ENCODE measurements around the gene OR4D2. TPM values are rescaled to one million over a fixed set of nuclear protein-coding genes. Genes with fewer than 3 reads are reported as not detected.

OR4D2 gene
- total RNA-seq, 1 experiment from 2014 or later: not detected

DNA sequence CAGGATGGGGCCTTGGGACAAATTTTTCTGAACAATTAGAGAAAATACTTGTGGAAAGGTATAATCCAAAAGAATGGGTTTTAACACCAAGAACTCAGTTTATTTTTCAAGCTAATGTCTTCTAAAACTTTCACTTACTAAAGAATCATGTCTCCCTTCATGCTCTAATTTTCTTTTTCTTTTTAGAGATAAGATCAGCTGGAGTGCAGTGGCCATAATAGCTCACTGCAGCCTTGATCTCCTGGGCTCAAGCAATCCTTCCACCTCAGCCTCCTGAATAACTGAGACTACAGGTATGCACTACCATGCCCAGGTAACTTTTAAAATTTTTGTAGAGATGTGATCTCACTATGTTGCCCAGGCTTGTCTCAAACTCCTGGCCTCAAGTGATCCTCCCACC is 13.1 kb upstream of the OR4D2 start:
- Histone ChIP-seq H3K27me3 (ENCODE audit: control insufficient read depth, insufficient read depth, low read length) (peaks cover 48% of the 10 kb centered on the region), H3K36me3 (replicated peaks; ENCODE audit: control insufficient read depth, insufficient read depth, low read length) (no peaks in the 10 kb centered on the region)

DNA sequence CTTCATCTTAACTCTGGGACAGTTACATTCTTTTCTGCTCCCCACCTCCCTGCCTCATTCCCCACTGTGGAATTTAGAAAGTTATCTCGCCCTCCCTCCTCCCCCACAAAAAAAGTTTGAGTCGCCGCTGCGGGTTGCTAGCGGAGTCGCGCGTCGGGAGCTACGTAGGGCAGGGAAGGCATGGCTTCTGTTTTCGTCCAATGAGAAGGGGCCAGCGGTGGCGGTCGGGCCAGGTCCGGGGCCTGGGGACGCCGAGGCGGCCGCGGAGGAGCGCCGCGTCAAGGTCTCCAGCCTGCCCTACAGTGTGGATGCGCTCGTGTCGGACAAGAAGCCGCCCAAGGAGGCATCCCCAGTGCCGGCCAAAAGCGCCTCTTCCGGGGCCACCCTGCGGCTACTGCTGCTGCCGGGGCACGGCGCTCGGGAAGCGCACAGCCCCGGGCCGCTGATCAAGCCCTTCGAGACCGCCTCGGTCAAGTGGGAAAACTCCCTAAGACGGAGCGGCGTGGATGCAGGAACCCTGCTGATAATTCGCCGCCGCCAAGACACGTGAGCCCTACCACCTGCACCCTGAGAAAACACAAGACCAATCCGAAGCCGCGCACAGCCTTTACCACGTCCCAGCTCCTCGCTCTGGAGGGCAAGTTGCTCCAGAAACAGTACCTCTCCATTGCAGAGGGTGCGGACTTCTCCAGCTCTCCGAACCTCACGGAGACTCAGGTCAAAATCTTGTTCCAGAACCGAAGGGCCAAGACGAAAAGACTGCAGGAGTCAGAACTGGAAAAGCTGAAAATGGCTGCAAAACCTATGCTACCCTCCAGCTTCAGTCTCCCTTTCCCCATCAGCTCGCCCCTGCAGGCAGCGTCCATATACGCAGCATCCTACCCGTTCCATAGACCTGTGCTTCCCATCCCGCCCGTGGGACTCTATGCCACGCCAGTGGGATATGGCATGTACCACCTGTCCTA is 9.7 kb upstream of the OR4D2 start:
- peak; percentile 85 for DNase-seq
- peak overlapping the region; percentile 64 for H3K4me3 ChIP-seq (ENCODE audit: insufficient read depth, low read depth, low read length)
- H3K36me3 ChIP-seq (replicated peaks; ENCODE audit: control insufficient read depth, insufficient read depth, low read length): no peaks in the 10 kb centered on the region
- H3K27me3 ChIP-seq (ENCODE audit: control insufficient read depth, insufficient read depth, low read length): peaks cover 47% of the 10 kb centered on the region

More for the DNA sequence above, 13.1 kb upstream of the OR4D2 start:
- H3K4me3 ChIP-seq (ENCODE audit: insufficient read depth, low read depth, low read length): no peak overlapping the region
- no peak for DNase-seq

GRCh38 chr17:58158181-58158580 is 8.6 kb upstream of the OR4D2 start:
- no peak for DNase-seq
- Histone ChIP-seq H3K36me3 (replicated peaks; ENCODE audit: control insufficient read depth, insufficient read depth, low read length) (no peaks in the 10 kb centered on the region), H3K27me3 (ENCODE audit: control insufficient read depth, insufficient read depth, low read length) (peaks cover 47% of the 10 kb centered on the region), H3K4me3 (ENCODE audit: insufficient read depth, low read depth, low read length) (no peak overlapping the region)

- no peaks in the 10 kb centered on the region for H3K36me3 ChIP-seq (replicated peaks; ENCODE audit: control insufficient read depth, insufficient read depth, low read length)
- H3K27me3 ChIP-seq (ENCODE audit: control insufficient read depth, insufficient read depth, low read length): peaks cover 32% of the 10 kb centered on the region
- H3K4me3 ChIP-seq (ENCODE audit: insufficient read depth, low read depth, low read length): no peak overlapping the region
- no peak for DNase-seq
Observed at GRCh38 chr17:58161566-58161965, 5.2 kb upstream of the OR4D2 start.

DNA sequence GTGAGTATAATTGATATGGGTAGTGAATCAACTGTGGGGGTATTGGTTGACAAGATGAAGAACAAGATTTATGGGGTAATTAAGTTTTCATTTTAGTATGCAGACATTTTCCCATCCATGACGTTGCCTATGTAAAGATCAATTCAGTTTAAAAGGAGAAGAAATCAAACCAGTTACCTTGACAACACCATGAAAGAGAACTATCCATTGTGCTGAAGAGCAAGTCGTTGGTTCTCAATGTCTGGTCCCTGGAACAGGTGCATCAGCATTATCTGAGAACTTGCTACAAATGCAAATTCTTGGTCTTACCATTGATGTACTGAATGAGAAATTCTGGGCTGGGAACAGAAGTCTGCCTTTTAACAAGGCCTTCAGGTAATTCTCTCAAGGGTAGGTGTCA is 801 bp upstream of the OR4D2 start:
- peaks cover 8% of the 10 kb centered on the region; the same call in 1 of the 2 replicates for H3K27me3 ChIP-seq (ENCODE audit: control insufficient read depth, insufficient read depth, low read length)
- H3K4me3 ChIP-seq (ENCODE audit: insufficient read depth, low read depth, low read length): no peak overlapping the region
- no peak for DNase-seq
- H3K36me3 ChIP-seq (replicated peaks; ENCODE audit: control insufficient read depth, insufficient read depth, low read length): no peaks in the 10 kb centered on the region

- H3K27me3 ChIP-seq (ENCODE audit: control insufficient read depth, insufficient read depth, low read length): peaks cover 2% of the 10 kb centered on the region; the same call in 1 of the 2 replicates
Observed at GRCh38 chr17:58170622-58171021, 3.8 kb downstream of the OR4D2 start.

DNA sequence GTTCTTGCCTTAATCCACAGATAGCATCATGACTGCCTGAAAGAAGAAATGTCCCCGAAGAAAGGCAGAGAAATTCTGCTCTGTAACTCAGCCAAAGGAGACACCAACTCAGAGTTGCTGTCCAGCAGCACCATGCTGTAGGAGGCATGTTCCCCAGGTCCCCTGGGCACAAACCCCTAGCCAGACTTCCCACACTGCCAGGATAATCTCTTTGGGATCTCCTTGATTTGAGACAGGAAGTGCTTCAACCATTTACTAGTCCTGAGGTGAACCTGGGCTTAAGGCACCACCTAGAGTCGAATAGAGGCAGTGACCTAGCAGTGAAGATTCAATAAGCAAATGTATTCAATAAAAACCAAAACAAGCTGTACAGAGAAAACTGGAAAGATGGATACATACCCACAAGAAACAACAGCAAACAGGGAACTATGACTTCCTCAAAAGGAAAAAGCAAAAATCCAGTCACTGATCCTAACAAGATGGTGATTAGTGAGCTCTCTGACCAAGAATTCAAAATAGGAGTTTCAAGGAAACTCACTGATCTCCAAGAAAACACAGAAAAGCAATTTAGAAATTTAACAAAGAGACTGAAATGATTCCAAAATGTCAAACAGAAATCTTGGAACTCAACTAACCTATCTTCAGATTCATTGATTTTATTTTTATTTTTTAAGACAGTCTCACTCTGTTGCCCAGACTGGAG is 5.7 kb downstream of the OR4D2 start:
- DNase-seq: peak; percentile 74
- Histone ChIP-seq H3K27me3 (ENCODE audit: control insufficient read depth, insufficient read depth, low read length) (peaks cover 2% of the 10 kb centered on the region; the same call in 1 of the 2 replicates), H3K36me3 (replicated peaks; ENCODE audit: control insufficient read depth, insufficient read depth, low read length) (no peaks in the 10 kb centered on the region), H3K4me3 (ENCODE audit: insufficient read depth, low read depth, low read length) (no peak overlapping the region)

More at GRCh38 chr17:58170622-58171021, 3.8 kb downstream of the OR4D2 start:
- no peak for DNase-seq
- Histone ChIP-seq H3K36me3 (replicated peaks; ENCODE audit: control insufficient read depth, insufficient read depth, low read length) (no peaks in the 10 kb centered on the region), H3K4me3 (ENCODE audit: insufficient read depth, low read depth, low read length) (no peak overlapping the region)

GRCh38 chr17:58174871-58175270 is 8.1 kb downstream of the OR4D2 start:
- H3K36me3 ChIP-seq (replicated peaks; ENCODE audit: control insufficient read depth, insufficient read depth, low read length): no peaks in the 10 kb centered on the region
- DNase-seq: no peak
- no peak overlapping the region for H3K4me3 ChIP-seq (ENCODE audit: insufficient read depth, low read depth, low read length)
- no peaks in the 10 kb centered on the region for H3K27me3 ChIP-seq (ENCODE audit: control insufficient read depth, insufficient read depth, low read length)

- peak; percentile 26 for DNase-seq
- Histone ChIP-seq H3K36me3 (replicated peaks; ENCODE audit: control insufficient read depth, insufficient read depth, low read length) (no peaks in the 10 kb centered on the region), H3K27me3 (ENCODE audit: control insufficient read depth, insufficient read depth, low read length) (no peaks in the 10 kb centered on the region; the same call in 1 of the 2 replicates), H3K4me3 (ENCODE audit: insufficient read depth, low read depth, low read length) (no peak overlapping the region)
Observed at GRCh38 chr17:58176200-58176599, 9.4 kb downstream of the OR4D2 start.

- no peak for DNase-seq
- no peaks in the 10 kb centered on the region; the same call in 1 of the 2 replicates for H3K27me3 ChIP-seq (ENCODE audit: control insufficient read depth, insufficient read depth, low read length)
- H3K36me3 ChIP-seq (replicated peaks; ENCODE audit: control insufficient read depth, insufficient read depth, low read length): no peaks in the 10 kb centered on the region
- H3K4me3 ChIP-seq (ENCODE audit: insufficient read depth, low read depth, low read length): no peak overlapping the region
Observed at GRCh38 chr17:58181796-58182195, 15.0 kb downstream of the OR4D2 start.

DNA sequence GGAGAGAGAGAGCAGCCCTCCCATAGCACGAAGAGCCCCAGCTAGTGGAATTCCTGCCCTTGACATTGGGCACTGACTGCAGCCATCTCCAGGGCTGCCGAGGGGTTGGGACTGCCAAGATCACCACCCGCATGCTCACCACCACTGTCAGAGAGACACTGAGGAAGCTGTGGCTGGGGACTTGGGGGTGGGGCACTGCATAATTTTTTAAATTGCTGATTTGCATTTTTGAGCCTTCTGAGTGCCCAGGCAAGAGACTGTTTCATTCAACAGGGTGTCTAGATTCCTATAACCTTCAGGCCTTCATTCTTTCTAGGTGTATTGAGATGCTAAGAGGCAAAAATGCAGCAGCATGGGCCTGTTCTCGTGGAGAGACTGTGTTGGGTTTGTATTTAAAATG is 16.7 kb downstream of the OR4D2 start:
- no peak overlapping the region for H3K4me3 ChIP-seq (ENCODE audit: insufficient read depth, low read depth, low read length)
- no peak for DNase-seq
- no peaks in the 10 kb centered on the region; the same call in 1 of the 2 replicates for H3K27me3 ChIP-seq (ENCODE audit: control insufficient read depth, insufficient read depth, low read length)
- H3K36me3 ChIP-seq (replicated peaks; ENCODE audit: control insufficient read depth, insufficient read depth, low read length): no peaks in the 10 kb centered on the region

- H3K4me3 ChIP-seq (ENCODE audit: insufficient read depth, low read depth, low read length): no peak overlapping the region
- DNase-seq: peak; percentile 68
- no peaks in the 10 kb centered on the region; the same call in 1 of the 2 replicates for H3K27me3 ChIP-seq (ENCODE audit: control insufficient read depth, insufficient read depth, low read length)
- no peaks in the 10 kb centered on the region for H3K36me3 ChIP-seq (replicated peaks; ENCODE audit: control insufficient read depth, insufficient read depth, low read length)
Observed at GRCh38 chr17:58184308-58184985, 17.7 kb downstream of the OR4D2 start.

DNA sequence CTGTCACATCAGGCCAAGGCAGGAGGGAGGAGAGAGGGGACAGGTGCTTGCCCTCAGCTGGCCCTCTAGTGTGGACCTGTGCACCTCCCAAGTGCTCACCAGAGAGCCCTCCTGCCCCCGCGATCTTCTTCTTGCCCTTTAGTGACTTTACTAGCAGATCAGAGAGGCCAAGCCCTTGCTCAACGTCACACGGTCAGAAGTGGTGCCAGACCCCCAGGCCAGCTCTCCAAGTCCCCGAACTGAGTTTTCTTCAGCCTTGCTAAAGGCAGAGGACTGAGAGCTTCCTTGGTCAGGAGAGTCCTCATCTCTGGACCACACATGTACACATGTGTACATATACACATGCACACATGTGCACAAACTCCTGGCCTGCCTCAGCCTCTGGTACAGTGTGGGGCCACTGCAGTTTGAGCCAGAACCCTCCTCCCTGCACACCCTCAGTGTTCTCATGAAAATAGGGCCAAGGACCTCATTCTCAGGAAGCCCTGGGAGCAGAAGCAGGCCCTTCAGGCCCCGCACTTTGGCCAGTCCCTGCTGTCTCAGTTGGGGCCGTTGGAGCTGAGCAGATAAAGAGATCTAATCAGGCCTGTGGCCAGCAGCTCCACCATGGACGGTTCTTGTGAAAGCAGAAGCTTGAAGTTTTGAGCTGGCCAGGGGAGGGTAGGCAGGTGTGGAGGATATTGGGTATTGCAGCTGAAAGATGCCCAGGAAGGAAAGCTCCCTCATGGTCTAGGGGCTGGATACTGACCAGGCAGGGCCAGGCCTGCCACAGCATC is 18.4 kb downstream of the OR4D2 start:
- Histone ChIP-seq H3K4me3 (ENCODE audit: insufficient read depth, low read depth, low read length) (no peak overlapping the region), H3K27me3 (ENCODE audit: control insufficient read depth, insufficient read depth, low read length) (no peaks in the 10 kb centered on the region; the same call in 1 of the 2 replicates), H3K36me3 (replicated peaks; ENCODE audit: control insufficient read depth, insufficient read depth, low read length) (no peaks in the 10 kb centered on the region)
- DNase-seq: peak; percentile 30

DNA sequence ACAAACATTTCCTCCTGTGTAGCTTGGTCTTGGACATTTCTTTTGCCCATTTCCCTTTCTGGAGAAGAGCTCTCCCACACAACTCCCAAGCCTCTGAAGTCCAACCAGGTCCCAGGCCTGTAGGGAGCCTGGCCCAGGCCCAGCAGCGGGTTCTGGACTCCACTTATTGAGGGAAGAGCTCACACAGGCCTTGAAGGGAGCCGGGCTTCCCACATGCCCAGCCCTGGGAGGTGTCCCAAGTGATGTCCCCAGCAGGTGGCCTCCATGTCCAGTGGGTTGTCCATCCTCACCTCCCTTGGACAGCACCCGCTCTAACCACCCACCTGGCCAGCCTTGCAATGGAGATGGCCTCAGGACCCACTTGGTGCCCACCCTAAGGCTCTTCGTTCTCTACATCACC is 19.8 kb downstream of the OR4D2 start:
- Histone ChIP-seq H3K36me3 (replicated peaks; ENCODE audit: control insufficient read depth, insufficient read depth, low read length) (no peaks in the 10 kb centered on the region), H3K4me3 (ENCODE audit: insufficient read depth, low read depth, low read length) (no peak overlapping the region), H3K27me3 (ENCODE audit: control insufficient read depth, insufficient read depth, low read length) (no peaks in the 10 kb centered on the region; the same call in 1 of the 2 replicates)
- no peak for DNase-seq

Measured in H7 (cell line).